HUES6 (cell line): ENCODE data around the gene PLCG2.
"Not testable (repeated sequence)": the region's sequence is repeated elsewhere in the genome, so short reads cannot be mapped to it uniquely, and the experiment has no call there.

Experiments used
- H3K27ac ChIP-seq: 2 replicates; pipeline ENCODE4 v1.7.0; 2013; ENCODE audit warnings: low read depth, mild to moderate bottlenecking, low read length, inconsistent platforms
- H3K27me3 ChIP-seq: 2 replicates; pipeline ENCODE4 v1.6.1; 2013; ENCODE audit warnings: low read length; ENCODE audit not compliant: control insufficient read depth, insufficient read depth
- H3K36me3 ChIP-seq: 2 replicates; pipeline ENCODE4 v1.6.1; 2013; ENCODE audit warnings: low read length; ENCODE audit not compliant: control insufficient read depth, insufficient read depth
- H3K4me1 ChIP-seq: 2 replicates; pipeline ENCODE4 v1.6.1; 2013; ENCODE audit warnings: low read length; ENCODE audit not compliant: control insufficient read depth, insufficient read depth
- H3K4me3 ChIP-seq: 2 replicates; pipeline ENCODE4 v1.5.1; 2013; ENCODE audit warnings: low read depth, low read length
- H3K9ac ChIP-seq: one replicate; pipeline ENCODE4 v1.6.1; 2013; ENCODE audit warnings: mild to moderate bottlenecking, low read length
- H3K9me3 ChIP-seq: 2 replicates; pipeline ENCODE4 v1.6.1; 2013; ENCODE audit warnings: low read depth, low read length; ENCODE audit not compliant: control insufficient read depth, insufficient read depth

PLCG2 gene

DNA sequence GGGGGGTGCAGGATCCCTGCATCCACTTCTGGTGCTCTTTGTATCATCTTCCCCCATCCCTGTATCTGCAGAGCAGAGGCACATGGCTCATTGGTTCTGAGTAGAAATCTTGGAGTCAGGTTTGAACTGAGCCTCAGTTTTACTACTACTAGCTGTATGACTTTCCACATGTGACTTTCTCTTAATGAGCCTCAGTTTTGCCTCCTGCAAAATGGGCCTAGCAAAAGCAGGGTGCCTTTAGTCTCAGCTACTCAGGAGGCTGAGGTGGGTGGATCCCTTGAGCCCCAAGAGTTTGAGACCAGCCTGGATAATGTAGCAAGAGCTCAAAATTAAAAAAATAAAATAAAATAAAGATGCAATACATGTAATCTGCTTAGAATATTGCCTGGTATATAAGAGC lies 150.8 kb downstream of the PLCG2 start:
- no peak overlapping the region for H3K27ac ChIP-seq

DNA sequence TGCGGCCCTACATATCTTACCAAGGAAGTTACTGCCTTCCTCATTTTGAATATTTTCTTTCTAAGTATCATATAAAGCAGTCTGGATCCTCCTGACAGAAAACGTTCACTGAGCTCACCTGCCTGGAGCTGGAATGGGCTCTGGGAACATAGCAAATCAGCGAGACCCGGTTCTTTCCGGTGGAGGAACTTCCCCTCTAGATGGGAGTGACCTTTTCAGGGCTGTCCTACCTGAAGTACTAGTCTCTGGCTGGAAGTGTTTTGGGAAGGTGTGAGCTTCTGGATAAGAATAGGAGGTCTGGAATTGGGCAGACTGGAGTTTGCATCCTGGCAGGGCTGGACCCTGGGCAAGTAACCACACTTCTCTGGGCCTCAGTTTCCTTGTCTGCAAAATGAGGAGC lies 152.8 kb downstream of the PLCG2 start:
- 0 out of 2 replicates have a peak, but pooled peaks cover 4% of the 10 kb centered on the region for H3K4me1 ChIP-seq
- no peak overlapping the region for H3K27ac ChIP-seq

More for the DNA sequence above, 150.8 kb downstream of the PLCG2 start:
- H3K36me3 ChIP-seq: no peaks in the 10 kb centered on the region
- H3K27me3 ChIP-seq: no peaks in the 10 kb centered on the region
- 0 out of 2 replicates have a peak, but pooled peaks cover 4% of the 10 kb centered on the region for H3K4me1 ChIP-seq
- H3K9me3 ChIP-seq: no peaks in the 10 kb centered on the region
- H3K4me3 ChIP-seq: no peak overlapping the region
- no peak overlapping the region for H3K9ac ChIP-seq

DNA sequence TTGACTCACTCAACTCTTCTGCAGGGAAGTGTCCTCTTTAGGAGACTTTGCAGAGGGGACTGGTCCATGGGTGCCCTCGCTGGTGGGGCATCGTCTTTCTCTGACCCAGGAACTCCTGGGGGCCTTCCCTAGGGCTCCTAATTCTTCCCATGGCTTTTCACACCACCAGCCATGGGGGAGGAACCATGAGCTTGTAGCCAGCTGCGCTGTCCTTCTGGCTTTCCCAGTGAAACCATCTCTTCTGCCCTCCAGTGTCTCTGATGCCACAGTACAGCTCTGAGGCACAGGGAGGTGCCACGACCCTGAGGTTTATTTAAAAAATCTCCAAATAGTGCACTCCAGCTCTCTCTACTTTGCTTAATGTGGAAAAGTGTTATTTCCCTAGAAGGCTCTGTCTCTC lies 153.6 kb downstream of the PLCG2 start:
- H3K27ac ChIP-seq: no peak overlapping the region
- no peaks in the 10 kb centered on the region for H3K36me3 ChIP-seq
- H3K9me3 ChIP-seq: no peaks in the 10 kb centered on the region
- no peak overlapping the region for H3K9ac ChIP-seq
- no peaks in the 10 kb centered on the region for H3K27me3 ChIP-seq
- no peak overlapping the region for H3K4me3 ChIP-seq
- peaks cover 7% of the 10 kb centered on the region for H3K4me1 ChIP-seq

More for the DNA sequence above, 152.8 kb downstream of the PLCG2 start:
- H3K9ac ChIP-seq: no peak overlapping the region
- H3K27me3 ChIP-seq: no peaks in the 10 kb centered on the region
- H3K4me3 ChIP-seq: no peak overlapping the region
- H3K36me3 ChIP-seq: no peaks in the 10 kb centered on the region
- no peaks in the 10 kb centered on the region for H3K9me3 ChIP-seq

DNA sequence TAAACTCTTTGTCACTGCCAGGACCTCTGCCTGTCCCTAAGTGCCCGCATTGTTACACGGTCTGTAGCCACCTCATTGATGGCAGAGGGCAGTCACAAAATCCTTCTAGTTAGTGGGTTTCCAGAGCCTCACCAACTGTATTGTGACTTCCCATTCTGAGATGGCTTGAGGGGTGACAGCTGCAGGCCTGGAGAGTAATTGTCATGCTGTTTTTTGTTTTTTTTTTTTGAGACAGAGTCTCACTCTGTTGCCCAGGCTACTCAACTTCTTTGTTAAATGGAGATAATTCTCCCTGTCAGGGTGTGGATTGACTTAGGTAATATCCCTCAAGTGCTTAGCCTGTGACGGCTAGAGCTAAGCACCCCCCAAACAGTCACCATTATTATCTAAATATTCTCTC lies 154.3 kb downstream of the PLCG2 start:
- Histone ChIP-seq H3K27me3 (no peaks in the 10 kb centered on the region), H3K9me3 (no peaks in the 10 kb centered on the region), H3K4me3 (no peak overlapping the region), H3K27ac (no peak overlapping the region), H3K4me1 (peaks cover 12% of the 10 kb centered on the region), H3K36me3 (no peaks in the 10 kb centered on the region), H3K9ac (no peak overlapping the region)

DNA sequence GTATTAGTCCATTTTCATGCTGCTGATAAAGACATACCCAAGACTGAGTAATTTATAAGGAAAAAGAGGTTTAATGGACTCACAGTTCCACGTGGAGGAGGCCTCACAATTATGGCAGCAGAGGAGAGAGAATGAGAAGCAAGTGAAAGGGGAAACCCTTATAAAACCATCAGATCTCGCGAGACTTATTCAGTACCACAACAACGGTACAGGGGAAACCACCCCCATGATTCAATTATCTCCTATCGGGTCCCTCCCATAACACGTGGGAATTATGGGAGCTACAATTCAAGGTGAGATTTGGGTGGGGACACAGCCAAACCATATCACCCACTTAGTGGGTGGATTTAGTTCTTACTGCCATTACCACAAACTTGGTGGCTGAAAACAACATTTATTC lies 155.6 kb downstream of the PLCG2 start:
- H3K9me3 ChIP-seq, H3K36me3 ChIP-seq, H3K27me3 ChIP-seq, H3K9ac ChIP-seq, H3K4me3 ChIP-seq, H3K27ac ChIP-seq: not testable (repeated sequence)
- peaks cover 22% of the 10 kb centered on the region for H3K4me1 ChIP-seq

DNA sequence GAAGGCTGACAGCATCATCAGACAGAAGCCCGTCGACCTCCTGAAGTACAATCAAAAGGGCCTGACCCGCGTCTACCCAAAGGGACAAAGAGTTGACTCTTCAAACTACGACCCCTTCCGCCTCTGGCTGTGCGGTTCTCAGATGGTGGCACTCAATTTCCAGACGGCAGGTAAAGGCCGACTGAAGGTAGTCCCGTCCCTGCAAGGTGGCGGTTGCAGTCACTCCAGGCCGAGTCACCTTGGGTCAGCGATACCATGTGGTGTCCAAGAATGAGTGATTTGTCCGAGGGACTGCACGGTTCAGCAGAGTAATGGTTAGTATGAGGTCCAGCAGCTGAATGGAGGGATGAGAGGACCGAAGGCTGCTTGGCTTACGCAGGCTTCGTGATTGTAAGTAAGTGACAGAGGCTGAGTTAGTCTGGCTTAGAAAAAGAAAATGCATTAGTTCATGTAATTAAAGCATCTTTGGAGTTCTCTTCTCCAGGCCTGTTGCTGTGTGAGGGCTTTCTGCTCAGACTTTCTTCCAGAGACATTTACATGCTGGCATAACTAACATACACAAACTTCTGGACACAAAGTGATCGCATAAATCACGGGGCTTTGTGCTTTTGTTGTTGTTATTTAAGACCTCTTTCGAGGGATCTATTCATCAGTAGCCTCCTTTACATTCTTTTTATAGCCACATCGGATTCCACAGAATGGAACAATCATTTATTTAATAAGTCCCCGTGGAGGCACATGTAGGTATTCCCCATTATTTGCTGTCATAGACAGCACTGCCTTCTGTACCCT lies 157.3 kb downstream of the PLCG2 start:
- Histone ChIP-seq H3K9me3 (no peaks in the 10 kb centered on the region), H3K36me3 (no peaks in the 10 kb centered on the region), H3K27ac (no peak overlapping the region)

DNA sequence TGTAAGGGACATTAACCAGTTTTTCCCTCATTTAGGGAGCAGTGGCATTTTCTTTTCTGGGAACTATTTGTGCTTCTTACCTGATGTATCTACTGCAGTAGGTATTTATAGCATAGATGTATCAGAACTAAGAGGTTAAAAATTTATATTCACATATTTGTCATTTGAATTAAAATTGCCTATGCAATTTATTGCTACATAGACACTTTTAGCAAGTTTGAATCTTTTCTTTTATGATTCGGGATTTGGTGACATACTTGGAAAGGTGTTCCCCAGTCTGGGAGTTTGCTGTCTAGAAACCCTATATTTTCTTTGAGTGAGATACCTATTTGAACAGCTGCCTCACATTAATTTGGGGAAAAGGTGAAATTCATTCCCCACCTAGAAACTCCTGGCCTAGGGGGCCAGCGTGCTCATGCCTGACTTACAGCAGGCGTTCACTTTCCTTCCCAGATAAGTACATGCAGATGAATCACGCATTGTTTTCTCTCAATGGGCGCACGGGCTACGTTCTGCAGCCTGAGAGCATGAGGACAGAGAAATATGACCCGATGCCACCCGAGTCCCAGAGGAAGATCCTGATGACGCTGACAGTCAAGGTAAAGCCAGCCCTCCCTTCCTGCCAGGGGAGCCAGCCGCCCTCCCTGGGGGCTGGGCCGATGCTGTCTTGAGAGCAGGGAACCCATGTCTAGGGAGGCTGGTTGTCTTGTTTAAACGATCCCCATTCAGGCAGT lies 158.4 kb downstream of the PLCG2 start:
- no peaks in the 10 kb centered on the region for H3K9me3 ChIP-seq
- H3K4me1 ChIP-seq: peaks cover 47% of the 10 kb centered on the region
- H3K27ac ChIP-seq: no peak overlapping the region
- no peaks in the 10 kb centered on the region for H3K27me3 ChIP-seq
- H3K4me3 ChIP-seq: no peak overlapping the region
- H3K36me3 ChIP-seq: no peaks in the 10 kb centered on the region
- H3K9ac ChIP-seq: no peak overlapping the region

More for the DNA sequence above, 157.3 kb downstream of the PLCG2 start:
- Histone ChIP-seq H3K9ac (no peak overlapping the region), H3K4me1 (peaks cover 37% of the 10 kb centered on the region), H3K4me3 (no peak overlapping the region), H3K27me3 (no peaks in the 10 kb centered on the region)

DNA sequence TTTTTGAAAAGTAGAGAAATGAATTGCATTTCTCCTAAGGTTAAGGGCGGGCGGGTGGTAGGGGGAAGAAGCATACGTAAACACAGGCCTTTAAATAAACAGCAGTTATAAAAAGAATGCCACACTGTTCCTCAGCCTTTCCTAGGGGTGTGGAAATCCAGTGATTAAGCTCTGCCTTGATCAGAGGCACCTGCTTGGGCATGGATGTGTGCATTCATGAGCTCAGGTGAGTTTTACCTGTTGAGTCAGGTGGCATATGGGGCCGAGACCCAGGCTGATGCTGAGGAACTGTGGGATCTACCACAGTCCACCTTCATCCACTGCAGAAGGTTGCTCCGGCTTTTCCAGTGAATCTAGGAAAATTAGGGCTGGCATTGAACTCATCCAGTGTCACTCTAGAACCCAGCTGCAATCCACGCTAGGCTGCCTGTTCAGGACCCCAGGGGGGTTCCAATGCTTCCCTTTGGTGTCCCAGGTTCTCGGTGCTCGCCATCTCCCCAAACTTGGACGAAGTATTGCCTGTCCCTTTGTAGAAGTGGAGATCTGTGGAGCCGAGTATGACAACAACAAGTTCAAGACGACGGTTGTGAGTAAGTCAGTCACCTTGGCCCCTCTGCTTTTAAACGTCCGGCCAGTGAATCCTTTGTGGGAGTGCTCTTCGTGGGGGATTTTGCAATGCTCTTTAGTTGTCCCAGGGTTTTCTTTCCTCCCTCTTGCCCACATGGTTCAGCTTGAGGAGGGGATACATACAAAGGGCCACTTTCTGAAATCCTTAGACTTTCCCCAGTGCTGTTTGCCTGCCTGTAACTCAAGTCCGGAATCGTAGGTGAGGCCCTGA lies 159.5 kb downstream of the PLCG2 start:
- peaks cover 49% of the 10 kb centered on the region for H3K4me1 ChIP-seq
- no peak overlapping the region for H3K9ac ChIP-seq
- H3K27ac ChIP-seq: no peak overlapping the region
- H3K4me3 ChIP-seq: no peak overlapping the region
- H3K27me3 ChIP-seq: no peaks in the 10 kb centered on the region
- no peaks in the 10 kb centered on the region for H3K9me3 ChIP-seq
- H3K36me3 ChIP-seq: no peaks in the 10 kb centered on the region

DNA sequence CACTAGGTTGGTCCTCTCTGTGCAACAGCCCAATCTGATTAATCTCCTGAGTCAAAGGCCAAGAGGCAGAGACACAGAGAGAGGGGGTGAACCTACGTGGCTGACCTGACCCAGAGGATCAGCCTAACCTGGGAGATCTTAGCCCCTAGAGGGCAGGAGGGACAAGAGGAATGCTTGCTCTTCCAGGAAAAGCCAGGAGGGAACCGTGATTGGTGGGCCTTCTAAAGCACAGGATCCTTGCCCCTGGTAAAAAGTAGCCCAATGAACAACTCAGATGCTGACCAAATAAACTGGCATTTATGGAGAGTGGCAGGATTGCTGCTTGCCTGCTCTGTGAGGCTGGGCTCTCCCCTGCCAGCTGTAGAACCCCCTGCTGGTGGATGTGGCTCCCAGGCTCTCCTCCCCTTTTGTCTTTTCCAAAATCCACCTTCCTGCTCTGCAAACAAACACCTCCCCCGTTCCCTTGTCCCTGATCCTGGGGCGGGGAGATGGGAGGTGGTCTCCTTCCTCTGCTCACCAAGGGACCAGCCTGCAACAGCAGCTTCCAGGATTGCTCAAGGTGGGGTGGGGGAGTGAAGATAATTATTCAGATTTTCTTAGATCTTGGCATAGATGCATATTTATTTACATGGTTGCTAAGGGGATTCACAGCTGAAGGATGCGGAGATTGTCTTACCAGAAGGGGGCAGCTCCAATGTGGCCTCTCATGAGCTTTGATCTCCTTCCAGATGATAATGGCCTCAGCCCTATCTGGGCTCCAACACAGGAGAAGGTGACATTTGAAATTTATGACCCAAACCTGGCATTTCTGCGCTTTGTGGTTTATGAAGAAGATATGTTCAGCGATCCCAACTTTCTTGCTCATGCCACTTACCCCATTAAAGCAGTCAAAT lies 160.3 kb downstream of the PLCG2 start:
- Histone ChIP-seq H3K4me1 (peaks cover 49% of the 10 kb centered on the region), H3K9me3 (no peaks in the 10 kb centered on the region), H3K36me3 (no peaks in the 10 kb centered on the region), H3K27me3 (no peaks in the 10 kb centered on the region), H3K27ac (no peak overlapping the region), H3K4me3 (no peak overlapping the region), H3K9ac (no peak overlapping the region)

DNA sequence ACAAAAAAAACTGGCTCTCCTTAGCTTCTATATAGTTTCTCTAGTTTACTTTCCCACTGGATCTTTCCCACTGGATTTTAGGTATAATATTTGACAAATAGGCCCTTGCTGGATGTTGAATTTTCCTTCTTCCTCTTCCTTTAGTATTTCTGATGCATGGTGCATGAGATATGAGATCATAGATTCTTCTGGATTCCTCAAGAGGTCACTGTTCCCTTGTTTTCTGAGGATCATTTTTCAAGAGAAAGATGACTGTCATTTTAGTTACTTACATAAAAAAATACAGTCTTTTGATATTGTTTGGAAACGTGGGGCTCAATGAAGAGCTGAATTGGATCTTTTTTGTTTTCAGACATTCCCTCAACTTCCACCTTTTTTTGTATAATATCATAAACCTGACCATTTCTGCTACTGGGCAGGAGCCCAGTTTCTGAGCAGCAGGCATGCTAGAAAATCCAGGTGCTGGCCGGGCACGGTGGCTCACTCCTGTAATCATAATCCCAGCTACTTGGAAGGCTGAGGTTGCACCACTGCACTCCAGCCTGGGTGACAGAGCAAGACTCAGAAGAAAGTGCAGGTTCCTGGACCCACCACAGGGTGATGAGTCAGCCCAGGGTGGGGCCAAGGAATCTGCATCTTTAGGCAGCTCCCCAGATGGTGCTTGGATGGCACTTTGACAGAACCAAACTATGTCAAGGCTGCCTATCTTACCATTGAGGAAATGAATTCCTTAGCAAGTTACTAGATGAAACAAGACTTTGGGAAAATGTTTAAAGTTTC lies 161.9 kb downstream of the PLCG2 start:
- no peak overlapping the region for H3K9ac ChIP-seq
- no peaks in the 10 kb centered on the region for H3K36me3 ChIP-seq
- H3K27ac ChIP-seq: no peak overlapping the region
- H3K27me3 ChIP-seq: no peaks in the 10 kb centered on the region
- no peak overlapping the region for H3K4me3 ChIP-seq
- no peaks in the 10 kb centered on the region for H3K9me3 ChIP-seq
- peaks cover 49% of the 10 kb centered on the region for H3K4me1 ChIP-seq
